Ovary (tissue), 9 donors: ENCODE results near the gene CXCL12. TPM values are rescaled to one million over a fixed set of nuclear protein-coding genes. Genes with fewer than 3 reads are reported as not detected.

Experiments used
- DNase-seq, 5 donors: peaks; one replicate each; pipeline ENCODE4 v3.0.0-alpha.2; 2019 to 2020
- H3K27ac ChIP-seq, 2 donors: fragments of 200-600 bp; one replicate each; pipeline versions ENCODE4 v1.5.1 to v1.8.0; 2019 to 2022
- H3K27me3 ChIP-seq: fragments of 200-600 bp; one replicate; pipeline ENCODE4 v1.8.0; 2022
- H3K36me3 ChIP-seq: fragments of 200-600 bp; sonication (generic); one replicate; pipeline ENCODE4 v1.5.1; 2019
- H3K4me1 ChIP-seq: one replicate; pipeline ENCODE4 v1.8.1; 2013; ENCODE audit warnings: mild to moderate bottlenecking, moderate library complexity; ENCODE audit not compliant: insufficient read depth
- H3K4me3 ChIP-seq: fragments of 200-600 bp; sonication (generic); one replicate; pipeline ENCODE4 v1.5.1; 2017
- H3K9me3 ChIP-seq, 2 donors: fragments of 200-600 bp in 1 of 2; sonication (generic) in 1 of 2; one replicate each; pipeline versions ENCODE4 v1.5.1 to v1.8.1; 2013 to 2019; ENCODE audit warnings: mild to moderate bottlenecking in 1 of 2, moderate library complexity in 1 of 2
- CTCF ChIP-seq, 3 donors: fragments of 450-650 bp in 2 of 3; fragments of 200-600 bp in 1 of 3; IDR thresholded peaks; one replicate each; pipeline versions ENCODE4 v1.5.1 to v1.8.0; 2016 to 2022; ENCODE audit warnings: antibody characterized with exemption in 3 of 3, mild to moderate bottlenecking in 1 of 3
- EP300 ChIP-seq: sonication (generic); formaldehyde crosslinking; IDR thresholded peaks from one replicate; pipeline ENCODE4 v1.6.1; 2017; ENCODE audit warnings: antibody characterized with exemption
- POLR2A ChIP-seq: fragments of 450-650 bp; IDR thresholded peaks from one replicate; pipeline ENCODE4 v1.6.1; 2017; ENCODE audit warnings: antibody characterized with exemption, mild to moderate bottlenecking, moderate library complexity
- WGBS, 3 donors: extraction: QIAGEN DNeasy Blood & Tissue Kit in 1 of 3; methylation state at CpG; one replicate each; pipeline versions ENCODE4 v1.1.5 to v1.1.7; 2013 to 2017; 5-methylcytosine and 5-hydroxymethylcytosine counted together
- intact Hi-C, 4 donors: fragments of 100-400 bp; cut with DNase I; formaldehyde crosslinking; loops; one replicate each; pipeline versions ENCODE4 v1.11.0 to v1.15.1; 2022 to 2023
- polyA plus RNA-seq, 2 donors: library from polyadenylated mRNA; stranded (reverse); fragments of 200-250 nt in 1 of 2; fragments of 350-450 nt in 1 of 2; fragmentation: Illumina TruSeq in 1 of 2; extraction: RNeasy Lipid Tissue Mini Kit (QIAGEN cat#74804) in 1 of 2; gene quantifications; one replicate each; pipeline ENCODE4 v1.2.3, GENCODE V29; 2013 to 2014
- total RNA-seq, 7 donors: library from RNA; depleted of rRNA in 2 of 7; stranded (reverse); fragments of >200 nt in 2 of 7; fragmentation: NEBNext Ultra II Directional in 3 of 7; extraction: Animal tissue kit (Norgen Biotek cat#: 25700) in 3 of 7; gene quantifications; one replicate each; pipeline versions ENCODE4 v1.1.0 to v1.2.4, GENCODE V29; 2016 to 2023
- donor health status: DM: no; HTN: no; CAD: no; lungs with moderate emphysema.
- donor health status: DM: no; HTN: no; CAD: no.
- donor health status: Bipolar disorder and iron deficiency.
- donor health status: DM: yes; HTN: yes; CAD: no.
- donor health status: DM: no; HTN: no; CAD: no.
- donor health status: DM: yes; HTN: yes; CAD: no.

CXCL12 gene
- total and polyA plus RNA-seq, 9 donors = 14.2 to 341 (median 106) TPM

DNA sequence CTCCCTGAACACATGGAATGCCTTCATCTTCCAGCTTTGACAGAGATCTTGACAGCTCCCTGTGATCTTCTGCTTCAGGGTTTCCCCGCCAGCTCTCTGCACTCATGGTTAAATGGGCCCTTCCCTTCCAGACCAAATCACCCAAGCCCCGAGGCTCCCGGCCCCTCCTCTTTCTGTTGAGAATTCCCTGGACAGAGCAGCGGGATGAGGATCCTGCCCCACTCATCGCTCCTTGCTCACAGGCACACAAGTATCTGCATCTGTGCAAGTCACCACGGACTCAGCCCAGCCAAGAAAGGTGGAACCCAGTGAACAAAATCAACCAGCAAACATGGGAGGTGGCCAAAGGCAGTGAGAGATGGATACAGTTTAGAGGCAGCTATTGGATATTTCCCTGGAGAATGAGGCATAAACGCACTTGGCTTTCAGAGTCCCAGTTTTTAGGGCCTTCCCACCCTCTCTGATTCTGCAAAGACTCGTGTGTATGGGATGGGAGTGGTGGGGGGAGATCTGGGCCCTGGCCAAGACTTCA lies 37.7 kb upstream of the CXCL12 start:
- H3K9me3 ChIP-seq = no peaks in the 10 kb centered on the region
- no peaks in the 10 kb centered on the region for H3K4me1 ChIP-seq
- no peak for DNase-seq
- H3K4me3 ChIP-seq = no peak overlapping the region
- 70 to 74% (median 73%) methylated on average over 8 of the region's 8 CpGs for WGBS, 3 donors
- TF ChIP-seq EP300 = no peak
- no peak for TF ChIP-seq CTCF (IDR thresholded peaks at IDR 0.05)
- TF ChIP-seq POLR2A = no peak
- intact Hi-C loops = no loop called here
- no peaks in the 10 kb centered on the region for H3K36me3 ChIP-seq
- no peaks in the 10 kb centered on the region for H3K27me3 ChIP-seq
- H3K27ac ChIP-seq = no peak overlapping the region

GRCh38 chr10:44422153-44422552 lies 37.3 kb upstream of the CXCL12 start:
- Histone ChIP-seq H3K9me3 (no peaks in the 10 kb centered on the region), H3K27me3 (no peaks in the 10 kb centered on the region), H3K4me1 (peaks cover 3% of the 10 kb centered on the region), H3K27ac (no peak overlapping the region), H3K4me3 (no peak overlapping the region), H3K36me3 (no peaks in the 10 kb centered on the region)
- DNase-seq = no peak
- 90 to 98% (median 97%) methylated on average over 2 of the region's 2 CpGs for WGBS, 3 donors
- intact Hi-C loops = no loop called here
- TF ChIP-seq CTCF (IDR thresholded peaks at IDR 0.05) (no peak), POLR2A (no peak), EP300 (no peak)

- 60 to 77% (median 63%) methylated on average over 2 of the region's 2 CpGs for WGBS, 3 donors
- no peak overlapping the region for H3K4me3 ChIP-seq
- H3K9me3 ChIP-seq = no peaks in the 10 kb centered on the region
- no peaks in the 10 kb centered on the region for H3K27me3 ChIP-seq
- H3K27ac ChIP-seq = no peak overlapping the region
- intact Hi-C loops = no loop called here
- TF ChIP-seq POLR2A (no peak), EP300 (no peak), CTCF (IDR thresholded peaks at IDR 0.05) (no peak)
- no peaks in the 10 kb centered on the region for H3K36me3 ChIP-seq
- DNase-seq = no peak
- H3K4me1 ChIP-seq = peaks cover 8% of the 10 kb centered on the region
Observed at GRCh38 chr10:44419790-44420549, 35.1 kb upstream of the CXCL12 start.

- no peak overlapping the region for H3K27ac ChIP-seq
- H3K36me3 ChIP-seq = no peaks in the 10 kb centered on the region
- intact Hi-C loops = no loop called here
- WGBS, 3 donors = 94 to 99% (median 97%) methylated on average over 8 of the region's 8 CpGs
- H3K4me1 ChIP-seq = peaks cover 8% of the 10 kb centered on the region
- H3K4me3 ChIP-seq = no peak overlapping the region
- no peaks in the 10 kb centered on the region for H3K27me3 ChIP-seq
- no peaks in the 10 kb centered on the region for H3K9me3 ChIP-seq
- DNase-seq = no peak
- no peak for TF ChIP-seq CTCF (IDR thresholded peaks at IDR 0.05)
- no peak for TF ChIP-seq POLR2A
- TF ChIP-seq EP300 = no peak
Observed at GRCh38 chr10:44418637-44419036, 33.7 kb upstream of the CXCL12 start.
